ENCODE data around the gene NR4A1. TPM values are rescaled to one million over a fixed set of nuclear protein-coding genes. Genes with fewer than 3 reads are reported as not detected.
A peak's percentile ranks its signal among the peaks of the same experiment; 100 is the strongest.

Gene NR4A1
- polyA plus RNA-seq, 5 donors, result 16.6 to 160 (median 69.9) TPM

DNA sequence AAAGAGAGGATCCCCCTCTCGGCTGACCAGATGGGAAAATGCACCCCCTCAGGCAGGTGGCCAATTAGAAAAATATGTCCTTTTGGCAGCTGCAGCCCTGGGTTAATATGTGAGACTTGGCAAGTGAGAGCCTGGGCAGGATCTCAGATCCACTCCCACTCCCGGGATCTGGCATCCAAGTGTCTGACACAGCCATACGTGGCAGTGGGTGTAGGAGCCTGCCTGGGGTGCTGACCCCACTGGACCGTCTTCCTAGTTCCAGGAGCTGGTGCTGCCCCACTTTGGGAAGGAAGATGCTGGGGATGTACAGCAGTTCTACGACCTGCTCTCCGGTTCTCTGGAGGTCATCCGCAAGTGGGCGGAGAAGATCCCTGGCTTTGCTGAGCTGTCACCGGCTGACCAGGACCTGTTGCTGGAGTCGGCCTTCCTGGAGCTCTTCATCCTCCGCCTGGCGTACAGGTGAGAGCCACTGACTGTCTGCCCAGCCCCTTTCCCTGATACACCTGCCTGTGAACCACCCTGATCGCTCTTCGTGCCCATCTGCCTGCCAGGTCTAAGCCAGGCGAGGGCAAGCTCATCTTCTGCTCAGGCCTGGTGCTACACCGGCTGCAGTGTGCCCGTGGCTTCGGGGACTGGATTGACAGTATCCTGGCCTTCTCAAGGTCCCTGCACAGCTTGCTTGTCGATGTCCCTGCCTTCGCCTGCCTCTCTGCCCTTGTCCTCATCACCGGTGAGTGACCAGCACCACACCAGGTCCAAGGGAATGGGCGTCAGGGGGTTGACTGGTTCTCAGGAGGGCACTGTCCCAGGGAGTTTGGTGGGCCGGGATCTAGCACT lies 5.8 kb downstream of the NR4A1 start:
- no peak for DNase-seq

DNA sequence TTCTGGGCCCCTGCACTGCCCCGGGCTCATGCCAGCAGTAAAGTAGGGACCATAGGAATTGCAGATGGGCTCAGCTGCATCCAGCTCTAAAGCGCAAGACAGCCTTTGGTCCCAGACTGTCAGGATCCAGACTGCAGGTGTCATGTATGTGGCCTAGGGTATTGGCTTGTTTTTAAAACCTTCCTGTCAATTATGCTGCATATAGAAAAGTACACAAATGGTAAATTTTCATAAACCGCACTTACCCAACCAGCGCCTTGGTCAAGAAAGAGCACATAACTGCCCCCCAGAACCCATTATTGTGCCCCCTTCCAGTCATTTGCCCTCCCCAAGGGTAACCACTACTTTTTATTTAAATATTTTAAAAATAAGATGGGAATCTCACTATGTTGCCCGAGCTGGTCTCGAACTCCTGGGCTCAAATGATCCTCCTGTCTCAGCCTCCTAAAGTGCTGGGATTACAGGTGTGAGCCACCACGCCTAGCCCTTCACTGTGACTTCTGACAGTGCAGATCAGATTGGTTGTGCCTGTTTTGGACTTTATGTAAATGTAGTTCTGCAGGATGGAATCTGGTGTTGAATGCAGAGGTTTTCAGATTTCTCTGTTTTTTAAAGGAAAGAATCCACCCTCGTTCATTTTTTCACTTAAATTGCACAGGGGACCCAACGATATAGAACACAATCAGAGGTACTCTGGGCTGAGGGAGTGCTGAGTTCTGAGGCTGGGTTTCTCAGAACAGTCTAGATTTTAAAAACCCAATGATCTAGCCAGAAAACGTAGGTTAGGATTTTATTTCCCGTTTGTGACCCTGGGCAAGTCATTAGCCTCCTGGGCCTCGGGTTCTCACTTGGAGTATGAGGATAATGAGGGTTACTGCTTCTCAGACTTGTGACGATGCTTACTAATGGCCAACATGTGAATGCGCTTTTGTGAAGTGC lies 6.7 kb downstream of the NR4A1 start:
- DNase-seq, result no peak

DNA sequence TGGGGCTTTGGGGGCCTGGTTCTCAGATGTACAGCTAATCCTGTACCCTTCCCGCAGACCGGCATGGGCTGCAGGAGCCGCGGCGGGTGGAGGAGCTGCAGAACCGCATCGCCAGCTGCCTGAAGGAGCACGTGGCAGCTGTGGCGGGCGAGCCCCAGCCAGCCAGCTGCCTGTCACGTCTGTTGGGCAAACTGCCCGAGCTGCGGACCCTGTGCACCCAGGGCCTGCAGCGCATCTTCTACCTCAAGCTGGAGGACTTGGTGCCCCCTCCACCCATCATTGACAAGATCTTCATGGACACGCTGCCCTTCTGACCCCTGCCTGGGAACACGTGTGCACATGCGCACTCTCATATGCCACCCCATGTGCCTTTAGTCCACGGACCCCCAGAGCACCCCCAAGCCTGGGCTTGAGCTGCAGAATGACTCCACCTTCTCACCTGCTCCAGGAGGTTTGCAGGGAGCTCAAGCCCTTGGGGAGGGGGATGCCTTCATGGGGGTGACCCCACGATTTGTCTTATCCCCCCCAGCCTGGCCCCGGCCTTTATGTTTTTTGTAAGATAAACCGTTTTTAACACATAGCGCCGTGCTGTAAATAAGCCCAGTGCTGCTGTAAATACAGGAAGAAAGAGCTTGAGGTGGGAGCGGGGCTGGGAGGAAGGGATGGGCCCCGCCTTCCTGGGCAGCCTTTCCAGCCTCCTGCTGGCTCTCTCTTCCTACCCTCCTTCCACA lies 7.6 kb downstream of the NR4A1 start:
- DNase-seq, result no peak

DNA sequence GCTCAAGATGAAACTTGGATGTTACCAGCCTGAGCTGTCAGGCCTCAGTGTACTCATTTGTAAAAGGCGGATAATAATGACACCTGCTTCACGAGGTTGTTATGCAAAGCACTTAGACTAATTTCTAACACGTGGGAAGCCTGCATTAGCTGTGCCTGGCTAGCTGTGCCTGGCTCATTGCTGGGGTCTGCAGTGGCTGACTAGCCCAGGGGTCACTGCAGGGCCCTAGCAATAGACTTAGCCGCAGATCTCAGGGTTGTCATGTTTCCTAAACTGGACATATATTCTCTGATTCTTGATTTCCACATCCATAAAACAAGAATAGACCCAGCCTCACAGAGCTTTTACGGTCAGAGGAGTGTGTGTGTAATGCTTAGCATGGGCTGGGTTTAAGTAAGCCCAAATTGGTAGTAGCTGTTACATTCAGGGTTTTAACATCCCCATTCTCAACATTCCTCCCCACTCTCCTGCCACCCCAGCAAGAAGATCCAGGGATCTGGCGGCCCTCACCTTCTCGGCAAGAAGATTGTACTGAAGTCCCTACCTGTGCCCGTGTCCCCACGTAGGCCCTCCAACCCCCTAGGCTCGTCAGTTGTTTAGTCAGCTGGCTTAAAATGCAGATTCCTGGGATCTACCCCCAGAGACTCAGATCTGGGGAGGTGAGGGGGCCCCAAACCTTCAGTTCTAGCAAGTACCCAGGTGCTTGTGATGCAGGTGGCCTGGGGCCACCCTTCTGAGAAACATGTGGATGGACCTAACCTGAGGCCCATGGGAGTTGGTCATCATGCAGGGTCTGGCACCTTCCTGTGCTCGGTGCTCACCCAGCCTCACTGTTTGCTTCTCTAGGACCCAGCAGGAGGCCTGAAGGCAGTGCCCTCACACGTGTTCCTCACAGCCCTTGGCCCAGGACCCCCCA lies 8.6 kb downstream of the NR4A1 start:
- DNase-seq, result no peak

DNA sequence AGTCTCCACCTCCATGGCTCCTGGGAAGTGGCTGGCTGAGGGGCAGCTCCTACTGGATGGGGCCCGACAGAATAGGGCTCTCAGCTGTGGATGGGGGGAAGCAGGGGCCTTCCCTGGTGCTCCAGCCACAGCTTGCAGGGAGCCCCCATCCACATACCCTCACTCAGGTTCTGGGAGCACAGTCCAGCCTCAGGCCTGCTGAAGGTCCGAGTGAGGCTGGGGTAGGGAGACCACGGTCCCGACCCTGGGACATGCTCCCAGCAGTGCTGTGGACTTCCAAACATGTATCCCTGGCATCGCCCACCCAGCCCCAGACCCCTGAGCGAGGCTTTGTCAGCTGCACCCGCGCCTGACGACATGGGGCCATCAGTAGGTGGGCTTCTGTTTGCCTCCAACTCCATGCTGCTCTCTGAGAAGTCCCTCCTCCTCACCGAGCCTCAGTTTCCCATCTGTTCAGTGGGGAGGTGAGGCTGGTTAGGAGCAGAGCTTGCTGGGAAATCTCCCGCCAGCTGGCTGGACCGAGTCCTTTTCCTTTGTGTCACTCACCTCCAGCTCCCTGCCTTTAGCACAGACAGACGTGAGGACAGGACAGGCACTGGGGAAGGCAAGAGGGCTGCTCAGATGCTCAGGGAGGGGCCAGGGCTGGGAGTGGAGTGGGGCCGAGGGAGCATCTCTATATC lies 9.4 kb downstream of the NR4A1 start:
- no peak for DNase-seq

DNA sequence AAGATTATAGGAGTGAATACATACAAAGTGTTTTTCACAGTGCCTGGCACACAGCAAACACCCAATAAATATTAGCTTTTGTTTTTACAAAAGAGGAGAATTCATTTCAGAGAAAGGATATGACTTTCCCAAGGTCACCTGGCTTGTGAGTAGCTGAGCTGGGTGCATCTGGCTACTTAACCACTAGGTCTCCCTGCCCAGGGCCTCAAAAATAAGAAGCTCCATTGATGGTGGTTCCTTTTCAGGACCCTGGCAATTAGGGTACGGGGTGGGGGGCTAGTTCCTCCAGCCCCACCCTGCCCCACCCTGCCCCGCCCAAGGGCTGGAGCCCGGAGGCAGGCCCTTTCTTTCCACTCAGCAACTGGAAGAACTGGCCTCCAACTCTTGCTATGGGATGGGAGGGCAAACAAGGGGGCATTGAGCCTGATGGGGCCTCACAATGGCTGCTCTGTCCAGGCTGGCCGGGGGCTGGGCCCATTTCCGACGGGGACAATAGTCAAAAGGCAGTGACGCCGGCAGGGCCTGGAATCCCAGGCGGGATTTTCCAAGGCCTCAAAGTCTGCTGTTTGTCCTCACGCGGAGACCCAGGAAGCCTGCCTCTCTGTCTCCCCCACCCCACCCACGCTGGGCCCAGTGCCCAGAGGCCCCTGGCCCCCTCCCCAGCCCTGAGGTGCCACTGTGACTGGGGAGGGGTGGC lies 10.4 kb downstream of the NR4A1 start:
- no peak for DNase-seq

DNA sequence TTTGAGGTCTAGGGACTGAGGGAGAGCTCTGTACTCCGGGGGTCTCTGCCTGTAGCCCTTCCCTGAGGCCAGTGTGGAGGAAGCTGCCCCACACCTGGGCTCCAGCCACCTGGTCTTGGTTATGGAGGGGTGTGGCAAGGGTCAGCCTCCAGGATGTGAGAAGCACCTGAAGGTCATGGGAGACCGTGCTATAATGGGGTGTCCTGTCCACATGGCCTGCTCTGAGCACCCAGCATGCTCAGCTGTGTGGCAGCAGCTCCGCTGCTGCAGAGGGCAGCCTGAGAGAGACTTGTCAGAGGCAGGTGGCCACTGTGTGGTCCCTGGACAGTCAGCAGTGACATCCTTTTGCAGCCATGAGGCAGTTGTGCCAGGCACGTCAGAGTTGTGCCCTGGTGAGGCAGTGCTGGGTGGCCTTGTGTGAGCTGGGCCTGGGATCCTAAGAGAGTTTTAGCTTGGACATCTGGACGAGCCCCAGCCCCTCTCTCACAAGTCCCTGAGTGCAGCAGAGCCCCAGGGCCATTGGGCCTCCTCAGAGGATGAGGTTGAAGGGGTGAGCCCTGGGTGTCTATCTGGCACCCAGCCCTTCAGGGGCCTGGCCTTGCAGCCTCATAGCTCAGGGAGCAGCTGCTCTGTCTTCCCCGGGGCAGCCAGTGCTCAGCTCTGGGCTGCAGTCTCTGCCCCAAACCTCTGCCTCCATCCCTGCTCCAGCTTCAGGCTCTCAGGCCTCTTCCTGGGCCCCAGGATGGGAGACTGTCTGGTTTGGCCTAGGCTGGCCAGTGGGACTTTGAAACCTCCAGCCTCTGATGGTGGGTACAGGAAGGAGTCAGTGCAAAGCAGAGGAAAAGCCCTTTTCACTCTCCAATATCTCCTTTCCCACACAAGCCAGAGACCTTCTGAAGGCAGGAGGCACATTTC lies 11.2 kb downstream of the NR4A1 start:
- no peak for DNase-seq

DNA sequence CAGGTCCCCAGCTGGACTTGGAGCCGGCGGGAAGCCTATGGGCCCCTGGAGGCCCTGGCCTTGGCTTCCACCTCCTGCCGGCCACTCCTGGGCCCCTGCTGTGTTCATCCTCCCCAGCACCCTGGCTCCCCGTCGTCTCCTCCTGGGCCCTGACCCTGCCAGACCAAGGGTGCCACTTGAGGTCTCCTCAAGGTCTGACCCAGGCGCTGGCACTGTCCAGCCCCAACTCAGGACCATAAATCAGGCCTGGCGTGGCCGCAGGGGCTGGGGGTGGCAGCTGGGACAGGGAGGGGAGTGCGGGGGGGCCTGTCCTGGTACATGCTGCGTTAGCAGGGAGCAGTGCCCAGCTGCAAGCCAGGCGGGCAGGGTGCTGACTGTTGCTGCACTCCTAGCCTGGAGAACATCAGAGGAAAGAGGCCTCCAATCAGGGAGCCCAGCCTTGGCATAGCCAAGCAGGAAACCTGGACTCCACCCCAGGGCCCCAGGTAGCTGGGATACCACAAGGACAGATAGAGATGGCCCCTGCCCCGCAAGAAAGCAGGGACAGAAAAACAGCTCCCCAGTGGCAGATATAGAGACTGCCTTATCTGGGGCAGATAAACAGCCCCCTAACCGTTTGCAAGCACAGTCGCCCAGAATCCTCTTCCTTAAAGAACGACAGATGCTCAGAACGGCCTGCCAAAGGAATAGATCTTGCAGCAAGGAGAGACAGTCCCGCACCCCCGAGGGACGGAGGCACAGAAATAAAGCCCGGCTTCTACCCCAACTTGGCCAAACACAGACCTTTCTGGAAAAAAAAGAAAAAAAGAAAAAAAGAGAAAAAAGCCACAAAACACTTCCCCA lies 12.1 kb downstream of the NR4A1 start:
- DNase-seq, result no peak

DNA sequence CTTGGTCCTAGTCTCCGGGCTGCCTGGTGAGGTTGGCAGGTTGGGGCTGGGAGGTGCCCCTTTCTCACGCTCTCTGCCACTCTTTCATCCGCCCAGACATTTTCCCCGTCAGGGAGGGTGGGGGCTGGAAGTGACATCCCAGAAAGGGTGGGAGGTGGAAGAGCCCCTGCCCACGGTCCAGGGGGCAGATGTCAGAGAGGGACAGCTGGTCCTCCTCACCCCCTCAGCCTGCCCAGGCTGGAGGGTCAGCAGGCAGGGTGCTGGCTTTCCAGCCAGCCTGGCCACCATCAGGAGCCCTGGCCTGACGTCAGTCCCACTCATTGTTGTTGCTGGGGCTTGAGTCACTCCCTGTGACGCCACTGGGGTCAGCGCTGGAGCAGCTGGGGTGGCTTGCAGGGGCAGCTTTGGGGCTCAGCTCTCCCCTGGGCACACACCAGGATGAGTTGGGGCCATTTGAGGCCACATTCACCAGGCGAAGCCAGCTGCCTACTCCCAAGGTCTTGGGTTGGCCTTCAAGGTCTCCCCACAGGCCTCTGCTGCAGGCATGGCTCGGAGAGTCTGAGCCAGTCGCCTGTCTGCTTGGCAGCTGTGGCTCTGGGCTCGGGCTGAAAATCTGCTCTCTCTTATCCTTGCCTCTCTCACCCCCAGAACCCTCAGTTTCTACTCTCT lies 12.9 kb downstream of the NR4A1 start:
- DNase-seq, result no peak

DNA sequence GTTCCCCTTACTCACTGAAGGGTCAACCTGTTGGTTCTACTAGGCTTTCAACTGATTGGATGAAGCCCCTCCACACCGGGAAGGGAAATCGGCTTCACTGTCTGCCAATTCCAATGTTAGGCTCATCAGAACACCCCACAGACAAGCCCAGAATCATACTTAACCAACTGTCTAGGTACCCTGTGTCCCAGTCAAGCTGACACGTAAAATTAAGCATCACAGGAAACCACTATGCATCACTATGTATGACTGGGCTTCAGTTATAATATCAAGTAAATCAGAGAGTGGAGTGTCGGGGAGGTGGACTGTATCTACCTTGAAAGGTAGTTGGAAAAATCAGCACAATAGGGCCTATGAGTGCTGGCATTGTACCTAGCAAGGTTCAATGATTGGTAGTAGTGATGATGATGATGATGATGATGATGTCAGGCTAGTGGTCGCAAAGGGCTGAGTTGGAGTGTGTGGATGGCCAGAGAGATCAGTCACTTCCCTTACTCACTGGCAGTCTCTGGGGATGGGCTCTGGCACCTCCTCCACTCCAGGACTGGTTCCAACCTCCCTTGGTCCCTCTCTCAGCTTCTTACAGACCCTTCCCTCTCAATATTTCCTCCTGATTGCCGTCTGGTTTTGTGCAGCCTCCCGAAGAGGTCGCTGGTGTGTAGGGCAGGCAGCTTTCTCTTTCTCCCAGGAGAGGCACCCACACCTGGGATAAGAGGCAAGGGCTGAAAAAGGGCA lies 15.3 kb downstream of the NR4A1 start:
- DNase-seq, result no peak

DNA sequence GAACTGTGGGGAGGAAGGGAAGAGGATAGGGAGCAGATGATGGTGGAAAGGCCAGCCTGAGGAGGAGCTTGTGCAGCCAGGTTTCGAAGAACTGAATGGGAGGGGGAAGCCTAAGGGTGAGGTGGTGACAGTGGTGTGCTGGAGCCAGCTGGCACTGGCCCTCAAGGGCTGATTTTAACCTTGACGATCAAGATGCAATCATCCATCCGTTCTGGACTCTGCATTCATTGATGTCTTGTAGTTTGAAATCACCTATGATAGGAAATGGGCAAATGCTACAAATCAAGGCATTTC lies 15.8 kb downstream of the NR4A1 start:
- DNase-seq, result no peak

DNA sequence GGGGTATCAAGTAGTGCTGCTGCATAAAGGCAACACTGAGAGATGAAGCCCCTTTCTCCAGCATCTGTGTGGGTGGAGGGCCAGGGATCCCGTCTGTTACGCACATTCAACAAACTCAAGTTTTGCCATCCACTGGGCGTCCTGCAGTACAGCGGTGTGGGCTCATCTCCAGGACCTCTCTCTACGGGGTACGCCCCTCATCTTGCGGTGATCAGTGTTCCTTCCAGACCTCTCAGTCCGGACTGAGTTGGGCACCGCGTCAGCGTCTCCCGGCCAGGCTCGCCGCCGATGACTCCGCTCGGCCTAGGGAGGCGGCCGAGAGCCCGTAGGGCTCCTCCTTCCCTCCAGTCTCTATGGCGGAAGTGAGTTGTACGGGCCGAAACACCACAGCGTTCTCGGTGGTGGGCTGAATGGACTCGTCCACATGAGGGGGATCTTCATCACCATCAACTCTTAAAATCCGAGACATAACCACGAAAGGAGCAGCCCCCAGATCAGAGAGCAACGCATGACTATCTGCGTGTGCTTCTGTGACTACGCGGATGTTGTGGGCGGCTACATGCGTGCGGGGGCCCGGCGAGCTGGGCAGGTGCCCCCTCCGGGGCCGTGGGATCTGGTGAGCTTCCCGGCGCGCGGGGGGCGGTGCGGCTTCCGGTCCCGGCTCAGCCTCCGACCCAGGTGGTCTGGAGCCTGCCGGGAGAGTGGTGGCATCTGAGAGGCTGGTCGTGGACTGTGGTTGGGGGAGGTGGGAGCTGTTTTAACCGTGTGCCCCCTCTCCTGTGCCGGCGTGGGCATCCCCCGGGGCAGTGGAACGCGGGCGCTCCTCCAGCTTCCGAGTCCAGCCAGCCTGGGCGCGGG lies 18.3 kb downstream of the NR4A1 start, which contains the start of gene ATG101:
Gene ATG101 (plus strand): TSS at position 652 of the 858 bp plus-strand sequence. CDS start 3,673 bp downstream, outside the sequence.
- DNase-seq, result peak; percentile 96 to 97

DNA sequence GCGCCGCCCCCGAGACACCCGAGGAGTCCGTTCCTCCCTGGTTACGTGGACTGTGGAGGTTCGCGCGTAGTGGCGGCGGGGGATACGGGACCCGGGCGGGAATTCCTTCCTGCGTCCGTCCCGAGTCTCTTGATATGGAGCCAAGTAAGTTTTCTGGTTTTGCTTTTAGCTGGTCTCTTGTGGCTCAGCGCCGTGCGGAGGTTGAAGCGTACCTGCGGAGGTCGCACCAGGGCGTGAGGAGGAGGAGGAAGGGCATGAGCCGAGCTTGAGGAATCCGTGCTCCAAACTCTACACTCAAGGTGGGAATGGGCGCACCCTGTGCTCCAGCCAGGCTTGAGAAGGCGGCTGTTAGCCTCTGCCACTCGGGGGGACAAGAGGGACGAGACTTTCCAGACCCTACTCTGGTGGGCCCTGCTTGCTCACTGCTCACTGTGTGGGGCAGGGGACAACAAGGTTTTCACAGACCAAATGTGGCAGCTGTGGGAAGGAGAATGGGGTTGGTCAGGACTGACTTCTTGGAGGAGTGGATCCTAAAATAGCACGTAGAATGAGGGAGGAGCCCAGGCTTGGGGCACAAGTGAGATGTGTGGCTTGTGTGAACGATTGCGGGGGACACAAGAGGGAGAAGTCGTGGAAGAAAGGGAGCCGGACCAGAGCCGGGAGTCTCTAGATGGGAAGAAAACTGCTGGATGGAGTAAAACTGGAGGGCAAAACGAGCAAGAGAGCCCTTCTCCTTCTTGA lies 19.1 kb downstream of the NR4A1 start:
- no peak for DNase-seq

DNA sequence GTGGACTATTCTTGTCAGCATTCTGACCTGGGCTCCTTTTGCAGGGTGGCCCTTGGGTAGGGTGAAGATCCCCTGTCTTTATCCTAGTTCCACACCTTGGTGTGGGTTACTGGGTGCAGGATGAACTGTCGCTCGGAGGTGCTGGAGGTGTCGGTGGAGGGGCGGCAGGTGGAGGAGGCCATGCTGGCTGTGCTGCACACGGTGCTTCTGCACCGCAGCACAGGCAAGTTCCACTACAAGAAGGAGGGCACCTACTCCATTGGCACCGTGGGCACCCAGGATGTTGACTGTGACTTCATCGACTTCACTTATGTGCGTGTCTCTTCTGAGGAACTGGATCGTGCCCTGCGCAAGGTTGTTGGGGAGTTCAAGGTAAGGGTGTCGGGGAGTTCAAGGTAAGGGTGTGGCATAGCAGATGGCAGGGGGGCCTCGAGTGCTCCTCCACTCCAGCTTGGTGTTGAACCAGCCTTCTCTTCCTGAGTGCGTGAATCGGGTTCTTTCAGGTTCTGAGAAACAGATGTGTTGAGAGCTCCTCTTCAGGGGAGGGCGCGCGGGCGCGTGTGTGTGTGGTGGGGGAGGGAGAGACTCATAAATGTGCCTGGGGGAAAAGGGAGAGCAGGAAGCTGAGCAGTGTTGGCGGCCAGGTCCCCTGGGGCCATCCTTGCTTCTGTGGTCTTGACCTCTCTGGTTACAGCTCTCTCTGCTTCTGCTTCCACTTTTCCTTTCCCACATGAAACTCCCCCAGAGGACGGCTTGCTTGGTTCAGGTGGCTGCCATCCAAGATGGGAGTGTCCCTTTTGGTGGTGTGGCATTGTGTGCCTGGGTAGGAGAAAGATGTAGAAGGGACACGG lies 22.5 kb downstream of the NR4A1 start:
- no peak for DNase-seq

All from right lung (tissue), 5 donors.